Naive thymus-derived CD8-positive, alpha-beta T cell (primary cell): Measurements from ENCODE around the gene ZNF331. TPM values are rescaled to one million over a fixed set of nuclear protein-coding genes. Genes with fewer than 3 reads are reported as not detected.

Source experiments
- ATAC-seq, 2 donors: fragments of 150-1000 bp; cut with Tn5 transposase in 1 of 2; sonication (Bioruptor Pico), chemical (Tn5 transposase) in 1 of 2; 1 replicate in 1 of 2; 2 replicates in 1 of 2; pipeline ENCODE4 v1.10.0; 2021; ENCODE audit warnings: mild to moderate bottlenecking in 2 of 2, moderate library complexity in 2 of 2
- POLR2A ChIA-PET: fragments of 350-600 bp; sonication (Branson Sonifier 250); formaldehyde crosslinking; loops from one replicate; lab custom pipeline; 2021; ENCODE audit warnings: antibody characterized with exemption; lab: Charles Lee
- DNase-seq, 10 donors: peaks; one replicate each; pipeline versions ENCODE4 v3.0.0 to v3.0.0-alpha.2; 2020 to 2022
- H3K27ac Mint-ChIP-seq, 10 donors: one replicate each; pipeline ENCODE4 v1.8.0; 2020 to 2022; ENCODE audit warnings: mild to moderate bottlenecking in 10 of 10, mixed read lengths in 10 of 10, moderate library complexity in 4 of 10, inconsistent platforms in 1 of 10
- H3K27me3 Mint-ChIP-seq, 5 donors: one replicate each; pipeline ENCODE4 v1.8.0; 2021 to 2022; ENCODE audit warnings: mixed read lengths in 5 of 5
- H3K36me3 Mint-ChIP-seq, 3 donors: one replicate each; pipeline ENCODE4 v1.8.0; 2020 to 2022; ENCODE audit warnings: mixed read lengths in 3 of 3, mild to moderate bottlenecking in 2 of 3, inconsistent platforms in 1 of 3
- H3K4me1 Mint-ChIP-seq, 4 donors: one replicate each; pipeline ENCODE4 v1.8.0; 2021 to 2022; ENCODE audit warnings: mixed read lengths in 4 of 4
- H3K4me3 Mint-ChIP-seq, 10 donors: one replicate each; pipeline ENCODE4 v1.8.0; 2020 to 2022; ENCODE audit warnings: mild to moderate bottlenecking in 10 of 10, mixed read lengths in 10 of 10, moderate library complexity in 6 of 10, inconsistent platforms in 1 of 10
- H3K9me3 Mint-ChIP-seq, 9 donors: one replicate each; pipeline ENCODE4 v1.8.0; 2020 to 2022; ENCODE audit warnings: mixed read lengths in 9 of 9, mild to moderate bottlenecking in 3 of 9, inconsistent platforms in 1 of 9, moderate library complexity in 1 of 9
- polyA plus RNA-seq, 3 donors: library from polyadenylated mRNA; unstranded; fragments of 300-500 nt; fragmentation: Illumina TruSeq; gene quantifications; one replicate each; pipeline ENCODE4 v1.2.3, GENCODE V29; 2021
- total RNA-seq, 8 experiments: library from RNA in 2 of 8; stranded (reverse) in 2 of 8; gene quantifications; one replicate each; pipeline ENCODE4 v1.2.3 and lab custom pipeline; 2021 to 2026

ZNF331 gene
- total and polyA plus RNA-seq, 5 experiments from 2014 or later, result 31.1 to 60.9 (median 35.2) TPM

DNA sequence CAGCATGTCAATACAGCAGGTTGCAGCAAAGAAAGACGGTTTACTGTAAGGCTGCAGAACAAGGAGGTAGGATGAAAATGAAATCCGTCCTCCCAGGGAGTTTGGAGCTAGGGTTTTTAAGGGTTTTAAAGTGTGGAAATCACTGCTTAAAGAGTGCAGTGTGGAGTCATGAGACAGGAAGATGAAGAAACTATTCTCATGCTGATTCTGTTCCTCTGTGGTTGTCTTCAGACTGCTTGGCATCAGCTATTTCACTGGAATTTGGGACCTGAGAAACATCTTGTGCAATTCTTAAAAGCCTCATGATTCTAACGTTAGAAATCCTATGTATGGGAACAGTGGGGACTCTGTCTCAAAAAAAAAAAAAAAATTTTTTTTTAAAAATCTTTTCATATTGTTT is 11.4 kb downstream of the ZNF331 start:
- Mint-ChIP-seq H3K27me3 (no peaks in the 10 kb centered on the region), H3K4me3 (no peak overlapping the region), H3K9me3 (peaks cover 0 to 43% (median 10%) of the 10 kb centered on the region in 9 donors), H3K4me1 (peaks cover 10 to 48% (median 43%) of the 10 kb centered on the region in 4 donors), H3K27ac (peak overlapping the region in 5 of 10 donors; percentile 41 to 60 (median 55)), H3K36me3 (peaks cover 8 to 55% (median 47%) of the 10 kb centered on the region in 3 donors)
- POLR2A ChIA-PET, result no interaction called here
- ATAC-seq (no peak), DNase-seq (peak in 1 of 10 donors; percentile 4)

DNA sequence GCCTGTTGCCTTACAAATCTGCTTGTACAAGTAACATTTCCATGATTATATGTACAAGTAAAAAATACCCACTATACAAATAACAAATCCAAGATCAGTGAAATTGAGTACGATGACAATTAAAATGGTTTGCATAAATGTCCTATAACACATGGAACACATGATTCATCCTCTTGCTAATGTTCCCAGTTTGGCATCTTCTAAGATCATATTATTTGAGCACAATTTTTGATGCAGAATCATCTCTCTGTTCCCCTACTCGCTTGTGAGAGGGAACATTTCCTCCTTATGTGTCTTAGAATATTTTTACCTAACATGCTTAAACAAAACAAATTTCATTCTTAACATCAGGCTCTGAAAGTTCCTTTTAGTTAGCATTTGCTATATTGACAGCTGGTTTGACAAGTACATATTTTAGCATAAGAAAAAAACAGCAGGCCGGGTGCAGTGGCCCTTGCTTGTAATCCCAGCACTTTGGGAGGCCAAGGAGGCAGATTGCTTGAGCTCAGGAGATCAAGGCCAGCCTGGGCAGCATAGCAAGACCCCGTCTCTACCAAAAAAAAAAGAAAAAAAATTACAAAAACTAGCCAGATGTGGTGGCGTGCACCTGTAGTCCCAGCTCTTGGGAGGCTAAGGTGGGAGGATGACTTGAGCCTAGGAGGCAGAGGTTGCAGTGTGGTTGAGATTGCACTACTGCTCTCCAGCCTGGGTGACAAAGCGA is 14.2 kb downstream of the ZNF331 start:
- peak overlapping the region in 7 of 10 donors; percentile 22 to 71 (median 43) for H3K27ac Mint-ChIP-seq
- peaks cover 0 to 41% (median 8%) of the 10 kb centered on the region in 9 donors for H3K9me3 Mint-ChIP-seq
- DNase-seq (no peak), ATAC-seq (no peak)
- peak overlapping the region in 2 of 10 donors; percentile 20 to 24 for H3K4me3 Mint-ChIP-seq
- POLR2A ChIA-PET, result interaction anchor here (1.5 kb wide), 1 partner anchor 15 kb away, joined by 5 read pairs; no protein-coding TSS in a partner anchor
- peaks cover 11 to 43% (median 37%) of the 10 kb centered on the region in 4 donors for H3K4me1 Mint-ChIP-seq
- no peaks in the 10 kb centered on the region for H3K27me3 Mint-ChIP-seq
- peaks cover 3 to 48% (median 46%) of the 10 kb centered on the region in 3 donors for H3K36me3 Mint-ChIP-seq

DNA sequence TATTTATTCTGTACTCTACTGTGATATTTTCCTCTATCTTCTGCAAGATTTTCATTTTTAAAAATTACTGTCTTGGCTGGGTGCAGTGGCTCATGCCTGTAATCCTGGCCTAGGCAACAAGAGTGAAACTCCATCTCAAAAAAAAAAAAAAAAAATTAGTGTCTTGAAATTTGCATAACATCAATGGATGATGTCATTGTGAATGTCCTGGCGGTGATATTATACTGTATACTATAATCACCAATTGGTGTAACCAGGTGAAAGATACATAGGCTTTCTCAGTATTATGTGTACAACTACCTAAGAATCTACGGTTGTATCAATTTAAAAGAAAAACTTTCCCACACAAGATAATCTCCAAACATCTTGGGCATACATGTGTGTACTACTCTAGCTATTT is 15.2 kb downstream of the ZNF331 start:
- Mint-ChIP-seq H3K36me3 (peaks cover 0 to 50% (median 49%) of the 10 kb centered on the region in 3 donors), H3K27me3 (no peaks in the 10 kb centered on the region), H3K9me3 (peaks cover 0 to 40% (median 6%) of the 10 kb centered on the region in 9 donors), H3K4me3 (peak overlapping the region; percentile 55 to 99 (median 93)), H3K4me1 (peaks cover 10 to 42% (median 33%) of the 10 kb centered on the region in 4 donors), H3K27ac (peak overlapping the region; percentile 37 to 100 (median 100))
- ATAC-seq (no peak), DNase-seq (peak in 1 of 10 donors; percentile 13)
- POLR2A ChIA-PET, result interaction anchor here (1.5 kb wide), 1 partner anchor 16 kb away, joined by 5 read pairs; no protein-coding TSS in a partner anchor

DNA sequence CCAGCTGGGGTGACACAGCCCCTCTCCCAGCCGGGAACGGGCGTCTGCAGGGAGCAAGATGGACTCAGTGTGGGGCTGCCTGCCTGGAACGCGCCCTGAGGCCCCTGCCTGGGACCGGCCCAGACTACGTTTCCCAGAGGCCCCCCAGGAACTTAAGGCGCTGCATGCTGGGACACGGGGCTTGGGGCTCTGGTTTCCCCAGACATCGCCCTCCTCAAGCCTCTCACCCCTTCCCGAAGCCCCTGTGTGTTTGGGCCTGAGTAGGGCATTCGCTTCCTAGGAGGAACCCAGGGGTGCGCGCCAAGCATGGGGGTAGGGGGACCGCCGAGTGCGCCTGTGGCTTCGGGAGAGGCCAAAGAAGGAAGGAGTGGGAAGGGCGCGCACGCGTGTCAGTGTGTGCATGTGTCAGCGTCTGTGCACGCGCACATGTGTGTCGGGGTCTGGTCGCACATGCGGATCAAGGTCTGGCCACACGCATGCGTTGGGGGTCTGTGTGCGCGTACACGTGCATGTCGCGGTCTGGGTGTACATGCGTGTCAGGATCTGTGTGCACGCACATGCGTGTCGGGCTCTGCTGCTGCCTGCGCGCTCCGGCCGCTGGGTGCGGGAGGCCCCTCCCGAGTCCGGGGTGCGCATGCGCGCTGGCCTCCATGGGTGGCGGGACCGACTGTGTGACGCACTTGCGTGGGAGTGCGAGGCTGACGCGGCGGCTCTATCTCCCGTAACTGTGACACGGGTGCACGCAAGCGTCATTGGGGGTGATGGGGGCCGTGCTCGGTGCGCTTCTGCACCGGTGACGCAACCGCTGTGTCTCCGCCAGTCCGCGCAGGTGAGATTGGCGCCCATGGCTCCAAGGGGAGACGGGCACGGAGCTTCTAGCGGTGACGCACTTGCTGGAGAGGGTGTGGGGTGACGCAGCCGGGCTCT is 16.2 kb downstream of the ZNF331 start:
- no peaks in the 10 kb centered on the region for H3K27me3 Mint-ChIP-seq
- peak overlapping the region; percentile 93 to 100 (median 100) for H3K27ac Mint-ChIP-seq
- ATAC-seq (peak; percentile 75 to 84), DNase-seq (peak; percentile 84 to 97 (median 94))
- H3K4me1 Mint-ChIP-seq, result peaks cover 8 to 33% (median 27%) of the 10 kb centered on the region in 4 donors
- H3K36me3 Mint-ChIP-seq, result peaks cover 0 to 49% (median 44%) of the 10 kb centered on the region in 3 donors
- POLR2A ChIA-PET, result interaction anchor here (0.5 to 1.2 kb wide), 4 partner anchors 16 to 395 kb away, joined by 4 to 5 read pairs (median 5); partner anchors contain the start of gene ZNF347
- peaks cover 0 to 33% (median 6%) of the 10 kb centered on the region in 9 donors for H3K9me3 Mint-ChIP-seq
- H3K4me3 Mint-ChIP-seq, result peak overlapping the region; percentile 90 to 99 (median 96)

DNA sequence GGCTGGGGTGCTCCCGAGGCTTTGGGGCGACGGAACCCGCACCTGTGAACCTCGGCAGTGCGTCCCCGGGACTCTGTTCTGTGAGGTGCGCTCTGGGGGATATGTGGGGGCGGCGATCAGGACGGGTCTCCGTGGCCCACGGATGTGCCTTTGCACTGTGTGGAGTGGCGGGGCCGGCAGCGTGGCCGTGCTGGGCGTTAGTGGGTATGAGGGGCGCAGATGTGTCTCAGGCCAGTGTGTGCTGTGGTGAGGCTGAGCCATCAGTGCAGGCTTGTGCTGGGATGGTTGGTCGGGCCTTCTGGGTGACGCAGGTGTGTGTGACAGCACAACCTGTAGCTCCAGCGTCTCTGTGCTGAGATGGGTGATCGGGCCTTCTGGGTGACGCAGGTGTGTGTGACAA is 16.9 kb downstream of the ZNF331 start:
- Mint-ChIP-seq H3K4me3 (peak overlapping the region; percentile 90 to 99 (median 96)), H3K27ac (peak overlapping the region; percentile 93 to 100 (median 100)), H3K36me3 (peaks cover 0 to 54% (median 42%) of the 10 kb centered on the region in 3 donors), H3K27me3 (no peaks in the 10 kb centered on the region), H3K4me1 (peaks cover 8 to 28% (median 21%) of the 10 kb centered on the region in 4 donors), H3K9me3 (peaks cover 0 to 30% (median 4%) of the 10 kb centered on the region in 9 donors)
- POLR2A ChIA-PET, result interaction anchor here (0.5 to 1.2 kb wide), 4 partner anchors 16 to 396 kb away, joined by 4 to 5 read pairs (median 5); partner anchors contain the start of gene ZNF347
- peak in 1 of 2 donors; percentile 4 for ATAC-seq
- DNase-seq, result no peak

DNA sequence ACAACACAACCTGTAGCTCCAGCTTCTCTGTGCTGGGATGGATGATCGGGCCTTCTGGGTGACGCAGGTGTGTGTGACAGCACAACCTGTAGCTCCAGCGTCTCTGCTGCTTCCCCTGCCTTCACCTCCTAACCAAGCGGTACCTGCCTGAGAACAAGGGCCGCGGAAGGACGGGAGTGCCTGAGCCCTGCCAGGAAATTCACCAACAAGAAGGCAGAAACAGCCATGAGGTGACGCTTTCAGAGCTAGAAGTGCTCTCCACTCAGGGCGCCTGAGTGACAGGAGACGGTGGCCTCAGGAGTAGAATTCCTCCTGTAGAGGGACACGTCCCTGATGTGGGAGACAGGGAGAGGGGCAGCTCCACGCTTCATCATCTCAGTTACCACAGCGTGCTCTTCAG is 17.4 kb downstream of the ZNF331 start:
- peaks cover 0 to 26% (median 0%) of the 10 kb centered on the region in 9 donors for H3K9me3 Mint-ChIP-seq
- DNase-seq (no peak), ATAC-seq (no peak)
- H3K4me1 Mint-ChIP-seq, result peaks cover 10 to 24% (median 21%) of the 10 kb centered on the region in 4 donors
- H3K4me3 Mint-ChIP-seq, result peak overlapping the region; percentile 58 to 99 (median 92)
- H3K27ac Mint-ChIP-seq, result peak overlapping the region in 9 of 10 donors; percentile 86 to 100 (median 100)
- peaks cover under 1 to 60% (median 43%) of the 10 kb centered on the region in 3 donors for H3K36me3 Mint-ChIP-seq
- H3K27me3 Mint-ChIP-seq, result no peaks in the 10 kb centered on the region
- POLR2A ChIA-PET, result interaction anchor here (1.2 kb wide), 2 partner anchors 18 to 34 kb away, joined by 4 to 5 read pairs; no protein-coding TSS in a partner anchor

DNA sequence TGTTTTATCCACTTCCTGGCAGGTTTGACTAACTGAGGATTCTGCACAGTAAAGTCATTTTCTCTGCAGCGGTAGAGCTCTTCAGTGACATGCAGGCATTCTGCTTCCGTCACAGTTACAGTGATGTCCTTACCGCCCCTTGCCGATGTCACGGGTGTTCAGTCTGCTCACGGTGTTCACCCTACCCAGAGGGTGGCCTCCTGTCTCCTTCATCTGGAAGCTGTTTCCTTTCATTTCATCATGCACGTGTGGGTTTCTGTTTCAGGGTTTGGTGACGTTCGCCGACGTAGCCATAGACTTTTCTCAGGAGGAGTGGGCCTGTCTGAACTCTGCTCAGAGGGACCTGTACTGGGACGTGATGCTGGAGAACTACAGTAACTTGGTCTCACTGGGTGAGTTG is 33.4 kb downstream of the ZNF331 start:
- H3K27me3 Mint-ChIP-seq, result no peaks in the 10 kb centered on the region
- peaks cover 35 to 90% (median 84%) of the 10 kb centered on the region in 3 donors for H3K36me3 Mint-ChIP-seq
- peaks cover 0 to 10% (median 5%) of the 10 kb centered on the region in 4 donors for H3K4me1 Mint-ChIP-seq
- H3K4me3 Mint-ChIP-seq, result peak overlapping the region in 3 of 10 donors; percentile 24 to 48 (median 26)
- POLR2A ChIA-PET, result no interaction called here
- DNase-seq (no peak), ATAC-seq (no peak)
- H3K9me3 Mint-ChIP-seq, result peaks cover 0 to 85% (median 22%) of the 10 kb centered on the region in 9 donors
- H3K27ac Mint-ChIP-seq, result peak overlapping the region in 3 of 10 donors; percentile 5 to 29 (median 21)

DNA sequence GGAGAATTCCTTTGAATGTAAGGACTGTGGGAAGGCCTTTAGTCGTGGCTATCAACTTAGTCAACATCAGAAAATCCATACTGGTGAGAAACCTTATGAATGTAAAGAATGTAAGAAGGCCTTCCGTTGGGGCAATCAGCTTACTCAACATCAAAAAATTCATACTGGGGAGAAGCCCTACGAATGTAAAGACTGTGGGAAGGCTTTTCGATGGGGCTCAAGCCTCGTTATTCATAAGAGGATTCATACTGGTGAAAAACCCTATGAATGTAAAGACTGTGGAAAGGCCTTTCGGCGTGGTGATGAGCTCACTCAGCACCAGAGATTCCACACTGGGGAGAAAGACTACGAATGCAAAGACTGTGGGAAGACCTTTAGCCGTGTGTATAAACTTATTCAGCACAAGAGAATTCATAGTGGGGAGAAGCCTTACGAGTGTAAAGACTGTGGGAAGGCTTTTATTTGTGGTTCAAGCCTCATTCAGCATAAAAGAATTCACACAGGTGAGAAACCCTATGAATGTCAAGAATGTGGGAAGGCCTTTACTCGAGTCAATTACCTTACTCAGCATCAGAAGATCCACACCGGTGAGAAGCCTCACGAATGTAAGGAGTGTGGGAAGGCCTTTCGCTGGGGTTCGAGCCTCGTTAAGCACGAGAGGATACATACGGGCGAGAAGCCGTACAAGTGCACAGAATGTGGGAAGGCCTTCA is 39.2 kb downstream of the ZNF331 start:
- H3K36me3 Mint-ChIP-seq, result peaks cover 49 to 90% (median 77%) of the 10 kb centered on the region in 3 donors
- POLR2A ChIA-PET, result no interaction called here
- peaks cover 0 to 96% (median 42%) of the 10 kb centered on the region in 9 donors for H3K9me3 Mint-ChIP-seq
- no peak overlapping the region for H3K27ac Mint-ChIP-seq
- ATAC-seq, result no peak
- H3K4me3 Mint-ChIP-seq, result peak overlapping the region in 3 of 10 donors; percentile 6 to 64 (median 45)
- DNase-seq, result no peak
- no peaks in the 10 kb centered on the region for H3K27me3 Mint-ChIP-seq
- H3K4me1 Mint-ChIP-seq, result peaks cover 0 to 1% (median 0%) of the 10 kb centered on the region in 4 donors

DNA sequence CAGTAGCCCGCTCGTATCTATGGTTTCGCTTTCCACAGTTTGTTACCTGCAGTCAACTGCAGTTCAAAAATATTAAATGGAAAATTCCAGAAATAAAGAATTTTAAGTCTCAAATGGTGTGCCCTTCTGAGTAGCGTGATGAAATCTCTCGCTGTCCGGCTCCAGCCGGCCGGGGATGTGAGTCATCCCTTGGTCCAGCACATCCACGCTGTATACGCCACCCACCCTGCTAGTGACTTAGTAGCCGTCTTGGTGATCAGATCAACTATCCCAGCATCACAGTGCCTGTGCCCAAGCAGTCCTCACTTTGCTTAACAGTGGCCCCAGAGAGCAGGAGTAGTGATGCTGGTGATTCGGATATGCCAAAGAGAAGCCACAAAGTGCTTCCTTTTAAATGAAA is 40.0 kb downstream of the ZNF331 start:
- Mint-ChIP-seq H3K36me3 (peaks cover 48 to 83% (median 70%) of the 10 kb centered on the region in 3 donors), H3K27me3 (no peaks in the 10 kb centered on the region), H3K4me1 (peaks cover 0 to 1% (median 0%) of the 10 kb centered on the region in 4 donors), H3K4me3 (peak overlapping the region in 2 of 10 donors; percentile 22 to 41), H3K27ac (peak overlapping the region in 1 of 10 donors; percentile 24), H3K9me3 (peaks cover 0 to 95% (median 41%) of the 10 kb centered on the region in 9 donors)
- ATAC-seq, result no peak
- POLR2A ChIA-PET, result no interaction called here
- peak in 1 of 10 donors; percentile 17 for DNase-seq

DNA sequence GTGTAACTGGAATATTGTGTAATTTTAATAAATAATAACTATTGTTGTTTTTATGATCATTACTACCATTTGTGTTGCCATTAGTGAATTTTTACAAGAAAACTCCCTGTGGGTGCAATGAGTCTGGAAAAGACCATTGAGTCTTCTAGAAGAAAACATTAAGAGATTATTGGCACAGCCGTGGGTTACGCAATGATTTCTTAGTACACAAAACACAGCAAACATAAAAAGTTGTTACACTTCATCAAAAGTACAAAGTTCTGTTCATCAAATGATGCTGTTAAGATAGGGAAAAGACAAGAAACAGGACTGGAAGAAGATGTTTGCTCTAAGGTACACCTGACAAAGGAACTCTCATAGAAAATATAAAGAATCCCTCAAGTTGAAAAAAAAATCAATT is 41.6 kb downstream of the ZNF331 start:
- peaks cover 0 to 94% (median 38%) of the 10 kb centered on the region in 9 donors for H3K9me3 Mint-ChIP-seq
- ATAC-seq, result no peak
- peak in 1 of 10 donors; percentile 4 for DNase-seq

More for the DNA sequence above, 41.6 kb downstream of the ZNF331 start:
- Mint-ChIP-seq H3K4me1 (peaks cover 0 to 1% (median 0%) of the 10 kb centered on the region in 4 donors), H3K36me3 (peaks cover 45 to 70% (median 54%) of the 10 kb centered on the region in 3 donors), H3K27ac (peak overlapping the region in 1 of 10 donors; percentile 34), H3K27me3 (no peaks in the 10 kb centered on the region), H3K4me3 (peak overlapping the region in 1 of 10 donors; percentile 56)
- POLR2A ChIA-PET, result no interaction called here
